Measurements from ENCODE around the gene NR2F6.

NR2F6 gene

GRCh38 chr19:17236811-17237543, 8.7 kb downstream of the NR2F6 start:
- Histone ChIP-seq H3K4me3 (ENCODE audit: low read length) (no peak overlapping the region), H3K9ac (ENCODE audit: low read depth, low read length) (no peak overlapping the region), H3K9me3 (ENCODE audit: insufficient read depth, low read depth, low read length) (no peaks in the 10 kb centered on the region), H3K4me1 (ENCODE audit: insufficient read depth, low read length) (peaks cover 18% of the 10 kb centered on the region), H3K36me3 (ENCODE audit: insufficient read depth, low read length) (peaks cover 54% of the 10 kb centered on the region), H3K27ac (ENCODE audit: low read depth, low read length) (peak overlapping the region; percentile 50), H3K27me3 (ENCODE audit: insufficient read depth, low read length) (no peaks in the 10 kb centered on the region)
- 90% methylated on average over 18 of the region's 18 CpGs for WGBS

GRCh38 chr19:17235971-17236777, 9.5 kb downstream of the NR2F6 start:
- peak overlapping the region; percentile 94 for H3K4me3 ChIP-seq (ENCODE audit: low read length)
- 8% methylated on average over 15 of the region's 27 CpGs for WGBS
- peaks cover 60% of the 10 kb centered on the region for H3K36me3 ChIP-seq (ENCODE audit: insufficient read depth, low read length)
- peaks cover 18% of the 10 kb centered on the region for H3K4me1 ChIP-seq (ENCODE audit: insufficient read depth, low read length)
- H3K9me3 ChIP-seq (ENCODE audit: insufficient read depth, low read depth, low read length), result no peaks in the 10 kb centered on the region
- H3K27ac ChIP-seq (ENCODE audit: low read depth, low read length), result peak overlapping the region; percentile 92
- peak overlapping the region; percentile 90 for H3K9ac ChIP-seq (ENCODE audit: low read depth, low read length)
- no peaks in the 10 kb centered on the region for H3K27me3 ChIP-seq (ENCODE audit: insufficient read depth, low read length)

- Histone ChIP-seq H3K27ac (ENCODE audit: low read depth, low read length) (peak overlapping the region; percentile 92), H3K9ac (ENCODE audit: low read depth, low read length) (peak overlapping the region; percentile 90), H3K9me3 (ENCODE audit: insufficient read depth, low read depth, low read length) (no peaks in the 10 kb centered on the region), H3K4me3 (ENCODE audit: low read length) (peak overlapping the region; percentile 94), H3K27me3 (ENCODE audit: insufficient read depth, low read length) (no peaks in the 10 kb centered on the region), H3K36me3 (ENCODE audit: insufficient read depth, low read length) (peaks cover 61% of the 10 kb centered on the region), H3K4me1 (ENCODE audit: insufficient read depth, low read length) (peaks cover 18% of the 10 kb centered on the region)
- WGBS, result 1% methylated on average over 80 of the region's 80 CpGs
These were observed 10.3 kb downstream of the NR2F6 start for GRCh38 chr19:17235300-17235970.

- Histone ChIP-seq H3K27ac (ENCODE audit: low read depth, low read length) (peak overlapping the region; percentile 92), H3K27me3 (ENCODE audit: insufficient read depth, low read length) (no peaks in the 10 kb centered on the region), H3K4me1 (ENCODE audit: insufficient read depth, low read length) (peaks cover 18% of the 10 kb centered on the region), H3K9ac (ENCODE audit: low read depth, low read length) (peak overlapping the region; percentile 90), H3K9me3 (ENCODE audit: insufficient read depth, low read depth, low read length) (no peaks in the 10 kb centered on the region), H3K4me3 (ENCODE audit: low read length) (peak overlapping the region; percentile 94), H3K36me3 (ENCODE audit: insufficient read depth, low read length) (peaks cover 59% of the 10 kb centered on the region)
- WGBS, result 11% methylated on average over 10 of the region's 11 CpGs
These were observed 10.8 kb downstream of the NR2F6 start for GRCh38 chr19:17234911-17235299.

- Histone ChIP-seq H3K9ac (ENCODE audit: low read depth, low read length) (no peak overlapping the region), H3K27me3 (ENCODE audit: insufficient read depth, low read length) (no peaks in the 10 kb centered on the region), H3K9me3 (ENCODE audit: insufficient read depth, low read depth, low read length) (no peaks in the 10 kb centered on the region), H3K4me3 (ENCODE audit: low read length) (no peak overlapping the region), H3K27ac (ENCODE audit: low read depth, low read length) (no peak overlapping the region), H3K4me1 (ENCODE audit: insufficient read depth, low read length) (peaks cover 18% of the 10 kb centered on the region), H3K36me3 (ENCODE audit: insufficient read depth, low read length) (peaks cover 45% of the 10 kb centered on the region)
- WGBS, result 96% methylated on average over 25 of the region's 25 CpGs
These were observed 13.5 kb downstream of the NR2F6 start for GRCh38 chr19:17232258-17232657.

- Histone ChIP-seq H3K36me3 (ENCODE audit: insufficient read depth, low read length) (peaks cover 42% of the 10 kb centered on the region), H3K9me3 (ENCODE audit: insufficient read depth, low read depth, low read length) (no peaks in the 10 kb centered on the region), H3K9ac (ENCODE audit: low read depth, low read length) (no peak overlapping the region), H3K4me1 (ENCODE audit: insufficient read depth, low read length) (peaks cover 8% of the 10 kb centered on the region), H3K27me3 (ENCODE audit: insufficient read depth, low read length) (no peaks in the 10 kb centered on the region), H3K4me3 (ENCODE audit: low read length) (no peak overlapping the region), H3K27ac (ENCODE audit: low read depth, low read length) (no peak overlapping the region)
- WGBS, result 96% methylated on average over 3 of the region's 3 CpGs
These were observed 15.8 kb downstream of the NR2F6 start for GRCh38 chr19:17229890-17230289.

- H3K9ac ChIP-seq (ENCODE audit: low read depth, low read length), result no peak overlapping the region
- WGBS, result 71% methylated on average over 13 of the region's 13 CpGs
- no peaks in the 10 kb centered on the region for H3K9me3 ChIP-seq (ENCODE audit: insufficient read depth, low read depth, low read length)
- no peak overlapping the region for H3K4me3 ChIP-seq (ENCODE audit: low read length)
- peaks cover 28% of the 10 kb centered on the region for H3K36me3 ChIP-seq (ENCODE audit: insufficient read depth, low read length)
- no peaks in the 10 kb centered on the region for H3K4me1 ChIP-seq (ENCODE audit: insufficient read depth, low read length)
- no peaks in the 10 kb centered on the region for H3K27me3 ChIP-seq (ENCODE audit: insufficient read depth, low read length)
- H3K27ac ChIP-seq (ENCODE audit: low read depth, low read length), result no peak overlapping the region
These were observed 17.8 kb downstream of the NR2F6 start for GRCh38 chr19:17227798-17228367.

GRCh38 chr19:17226002-17226933, 19.5 kb downstream of the NR2F6 start, which contains the start of gene OCEL1:
Gene OCEL1 (plus strand): TSS chr19:17226226. CDS start chr19:17226248, 22 bp downstream.
- Histone ChIP-seq H3K27ac (ENCODE audit: low read depth, low read length) (peak within 1 kb of the TSS; percentile 99), H3K4me3 (ENCODE audit: low read length) (peak within 1 kb of the TSS; percentile 73), H3K9ac (ENCODE audit: low read depth, low read length) (peak within 1 kb of the TSS; percentile 59), H3K36me3 (ENCODE audit: insufficient read depth, low read length) (peaks cover 12% of the 10 kb centered on the region), H3K9me3 (ENCODE audit: insufficient read depth, low read depth, low read length) (no peaks in the 10 kb centered on the region), H3K27me3 (ENCODE audit: insufficient read depth, low read length) (no peaks in the 10 kb centered on the region), H3K4me1 (ENCODE audit: insufficient read depth, low read length) (no peaks in the 10 kb centered on the region)
- WGBS, result under 1% methylated on average over 90 of the region's 90 CpGs

GRCh38 chr19:17225053-17225452, 20.7 kb downstream of the NR2F6 start:
- no peaks in the 10 kb centered on the region for H3K27me3 ChIP-seq (ENCODE audit: insufficient read depth, low read length)
- 92% methylated on average over 9 of the region's 10 CpGs for WGBS
- H3K9me3 ChIP-seq (ENCODE audit: insufficient read depth, low read depth, low read length), result no peaks in the 10 kb centered on the region
- no peak overlapping the region for H3K27ac ChIP-seq (ENCODE audit: low read depth, low read length)
- H3K36me3 ChIP-seq (ENCODE audit: insufficient read depth, low read length), result peaks cover 2% of the 10 kb centered on the region; the same call in 1 of the 2 replicates
- H3K4me3 ChIP-seq (ENCODE audit: low read length), result no peak overlapping the region
- H3K9ac ChIP-seq (ENCODE audit: low read depth, low read length), result no peak overlapping the region
- H3K4me1 ChIP-seq (ENCODE audit: insufficient read depth, low read length), result no peaks in the 10 kb centered on the region

GRCh38 chr19:17220207-17220758, 25.4 kb downstream of the NR2F6 start:
- peaks cover 16% of the 10 kb centered on the region for H3K36me3 ChIP-seq (ENCODE audit: insufficient read depth, low read length)
- no peak overlapping the region for H3K27ac ChIP-seq (ENCODE audit: low read depth, low read length)
- H3K9ac ChIP-seq (ENCODE audit: low read depth, low read length), result no peak overlapping the region
- H3K4me1 ChIP-seq (ENCODE audit: insufficient read depth, low read length), result no peaks in the 10 kb centered on the region
- H3K9me3 ChIP-seq (ENCODE audit: insufficient read depth, low read depth, low read length), result no peaks in the 10 kb centered on the region
- WGBS, result 79% methylated on average over 14 of the region's 14 CpGs
- H3K4me3 ChIP-seq (ENCODE audit: low read length), result no peak overlapping the region
- no peaks in the 10 kb centered on the region for H3K27me3 ChIP-seq (ENCODE audit: insufficient read depth, low read length)

Data from HUES64 (cell line).